HepG2 (cell line): Measurements from ENCODE around the gene CAD. TPM values are rescaled to one million over a fixed set of nuclear protein-coding genes. Genes with fewer than 3 reads are reported as not detected.

ENCODE experiments used
- BRCA1 ChIP-seq: sonication (generic); formaldehyde crosslinking; IDR thresholded peaks from 2 replicates; pipeline ENCODE4 v1.4.0; 2020; ENCODE audit warnings: missing genetic modification reagents
- HMG20A ChIP-seq: IDR thresholded peaks from 2 replicates; pipeline ENCODE4 v1.6.1; 2016; ENCODE audit warnings: borderline replicate concordance
- MEIS2 ChIP-seq: sonication (generic); formaldehyde crosslinking; IDR thresholded peaks from 2 replicates; pipeline ENCODE4 v1.9.0; 2021; ENCODE audit warnings: mild to moderate bottlenecking, missing genetic modification reagents
- NKX3-1 ChIP-seq: sonication (generic); formaldehyde crosslinking; IDR thresholded peaks from 2 replicates; pipeline ENCODE4 v1.5.0; 2020; ENCODE audit warnings: missing genetic modification reagents
- RFXANK ChIP-seq: IDR thresholded peaks from 2 replicates; pipeline ENCODE4 v1.6.1; 2016
- SALL1 ChIP-seq: sonication (generic); formaldehyde crosslinking; IDR thresholded peaks from 2 replicates; pipeline ENCODE4 v1.8.0; 2022; ENCODE audit warnings: mild to moderate bottlenecking, missing genetic modification reagents
- SIN3A ChIP-seq: IDR thresholded peaks from 2 replicates; pipeline ENCODE4 v1.6.1; 2011; ENCODE audit warnings: low read depth, mild to moderate bottlenecking, control low read depth, low read length, borderline replicate concordance
- TOE1 ChIP-seq: sonication (generic); formaldehyde crosslinking; IDR thresholded peaks from 2 replicates; pipeline ENCODE4 v1.4.0; 2020; ENCODE audit warnings: mild to moderate bottlenecking, missing genetic modification reagents
- ZC3H13 ChIP-seq: sonication (generic); formaldehyde crosslinking; IDR thresholded peaks from 2 replicates; pipeline ENCODE4 v1.8.1; 2023; ENCODE audit warnings: mild to moderate bottlenecking, missing genetic modification reagents, moderate library complexity
- ZFP36L1 ChIP-seq: sonication (generic); formaldehyde crosslinking; IDR thresholded peaks from 2 replicates; pipeline ENCODE4 v1.8.0; 2022; ENCODE audit warnings: mild to moderate bottlenecking, missing genetic modification reagents, moderate library complexity
- ZNF296 ChIP-seq: sonication (generic); formaldehyde crosslinking; conservative IDR thresholded peaks from 2 replicates; pipeline ENCODE4 v1.5.0; 2020; ENCODE audit warnings: mild to moderate bottlenecking, missing genetic modification reagents
- ZSCAN22 ChIP-seq: sonication (generic); formaldehyde crosslinking; IDR thresholded peaks from 2 replicates; pipeline ENCODE4 v1.4.0; 2020; ENCODE audit warnings: mild to moderate bottlenecking, missing genetic modification reagents
- polyA plus RNA-seq, 8 experiments: library from polyadenylated mRNA; depleted of rRNA in 3 of 8; stranded (reverse) in 7 of 8; unstranded in 1 of 8; fragments of >200 nt; fragmentation: Illumina TruSeq in 4 of 8; extraction: Trizol in 4 of 8; gene quantifications; 2 replicates each; pipeline versions ENCODE4 v1.2.1 to v1.2.3, GENCODE V29; 2011 to 2016; ENCODE audit warnings: low read depth in 4 of 8, missing spikeins in 1 of 8, mixed read lengths in 1 of 8; ENCODE audit not compliant: insufficient read depth in 1 of 8
- total RNA-seq, 5 experiments: library from RNA; depleted of rRNA; stranded (reverse); fragments of >200 nt; fragmentation: Illumina TruSeq; extraction: Trizol; gene quantifications; 2 replicates each; pipeline ENCODE4 v1.2.3, GENCODE V29; 2016; ENCODE audit warnings: low read depth in 1 of 5
- TF ChIP-seq, protein P1 (sequence below): sonication (generic); formaldehyde crosslinking; conservative IDR thresholded peaks from 2 replicates; pipeline ENCODE4 v1.8.0; 2022; ENCODE audit warnings: mild to moderate bottlenecking, moderate library complexity, missing genetic modification reagents
- TF ChIP-seq, protein P2 (sequence below): sonication (generic); formaldehyde crosslinking; IDR thresholded peaks from 2 replicates; pipeline ENCODE4 v1.5.1; 2020; ENCODE audit warnings: mild to moderate bottlenecking, missing genetic modification reagents, moderate library complexity
- TF ChIP-seq, protein P3 (sequence below): sonication (generic); formaldehyde crosslinking; IDR thresholded peaks from 2 replicates; pipeline ENCODE4 v1.5.0; 2020; ENCODE audit warnings: missing genetic modification reagents
- TF ChIP-seq, protein P4 (sequence below): sonication (generic); formaldehyde crosslinking; IDR thresholded peaks from 2 replicates; pipeline ENCODE4 v1.5.1; 2020; ENCODE audit warnings: mild to moderate bottlenecking, missing genetic modification reagents, moderate library complexity
- TF ChIP-seq, protein P5 (sequence below): sonication (generic); formaldehyde crosslinking; IDR thresholded peaks from 2 replicates; pipeline ENCODE4 v1.8.0; 2023; ENCODE audit warnings: mild to moderate bottlenecking, missing genetic modification reagents
- TF ChIP-seq, protein P6 (sequence below): sonication (generic); formaldehyde crosslinking; IDR thresholded peaks from 2 replicates; pipeline ENCODE4 v1.8.0; 2022; ENCODE audit warnings: missing genetic modification reagents, low read depth, mild to moderate bottlenecking, borderline replicate concordance

The CAD gene
- total and polyA plus RNA-seq, 2 of the 13 experiments (the other 11 are each of a cell fraction or from before 2014, with no cell fraction given) = 21.7 to 37.0 TPM

DNA sequence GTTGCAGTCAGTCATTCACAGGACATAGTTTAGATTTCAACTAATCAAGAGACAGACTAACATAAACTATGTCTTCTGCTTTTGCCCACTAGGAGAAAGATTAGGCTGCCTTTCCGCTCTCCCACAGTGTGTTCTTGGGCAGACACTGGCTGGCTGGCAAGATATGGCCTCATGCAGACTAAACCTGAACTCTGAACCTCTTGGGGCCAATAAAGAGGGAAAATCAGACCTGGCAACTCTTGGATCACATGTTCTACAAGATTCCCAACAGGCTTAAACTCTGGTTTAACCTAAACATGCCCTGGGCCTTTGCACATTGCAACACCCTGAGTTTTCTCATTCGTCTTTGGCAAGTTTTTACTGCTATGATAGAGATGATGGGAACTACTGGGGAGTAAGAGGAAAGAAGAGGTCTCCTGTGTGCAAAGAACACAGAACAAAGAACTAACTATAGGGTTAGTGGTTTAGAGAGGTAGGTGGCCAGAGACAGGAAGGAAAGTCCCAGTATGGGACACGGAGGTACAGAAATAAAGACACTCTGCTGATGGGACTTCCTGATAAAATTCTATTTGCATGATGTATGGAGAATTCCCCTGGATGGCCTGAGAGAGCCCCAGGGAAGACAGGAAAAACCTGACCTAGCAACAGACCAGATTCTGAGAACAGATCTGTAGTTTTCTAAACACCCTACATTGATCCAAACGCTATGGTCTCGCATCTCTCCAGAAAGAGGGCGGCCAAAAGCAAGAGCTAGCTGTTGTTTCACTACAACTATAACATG, 7.4 kb upstream of the CAD start (continued):
- TF ChIP-seq, protein P1, sequence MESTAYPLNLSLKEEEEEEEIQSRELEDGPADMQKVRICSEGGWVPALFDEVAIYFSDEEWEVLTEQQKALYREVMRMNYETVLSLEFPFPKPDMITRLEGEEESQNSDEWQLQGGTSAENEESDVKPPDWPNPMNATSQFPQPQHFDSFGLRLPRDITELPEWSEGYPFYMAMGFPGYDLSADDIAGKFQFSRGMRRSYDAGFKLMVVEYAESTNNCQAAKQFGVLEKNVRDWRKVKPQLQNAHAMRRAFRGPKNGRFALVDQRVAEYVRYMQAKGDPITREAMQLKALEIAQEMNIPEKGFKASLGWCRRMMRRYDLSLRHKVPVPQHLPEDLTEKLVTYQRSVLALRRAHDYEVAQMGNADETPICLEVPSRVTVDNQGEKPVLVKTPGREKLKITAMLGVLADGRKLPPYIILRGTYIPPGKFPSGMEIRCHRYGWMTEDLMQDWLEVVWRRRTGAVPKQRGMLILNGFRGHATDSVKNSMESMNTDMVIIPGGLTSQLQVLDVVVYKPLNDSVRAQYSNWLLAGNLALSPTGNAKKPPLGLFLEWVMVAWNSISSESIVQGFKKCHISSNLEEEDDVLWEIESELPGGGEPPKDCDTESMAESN = no peak
- TF ChIP-seq TOE1 (CRISPR knock-in tag) = no peak
- TF ChIP-seq, protein P2, sequence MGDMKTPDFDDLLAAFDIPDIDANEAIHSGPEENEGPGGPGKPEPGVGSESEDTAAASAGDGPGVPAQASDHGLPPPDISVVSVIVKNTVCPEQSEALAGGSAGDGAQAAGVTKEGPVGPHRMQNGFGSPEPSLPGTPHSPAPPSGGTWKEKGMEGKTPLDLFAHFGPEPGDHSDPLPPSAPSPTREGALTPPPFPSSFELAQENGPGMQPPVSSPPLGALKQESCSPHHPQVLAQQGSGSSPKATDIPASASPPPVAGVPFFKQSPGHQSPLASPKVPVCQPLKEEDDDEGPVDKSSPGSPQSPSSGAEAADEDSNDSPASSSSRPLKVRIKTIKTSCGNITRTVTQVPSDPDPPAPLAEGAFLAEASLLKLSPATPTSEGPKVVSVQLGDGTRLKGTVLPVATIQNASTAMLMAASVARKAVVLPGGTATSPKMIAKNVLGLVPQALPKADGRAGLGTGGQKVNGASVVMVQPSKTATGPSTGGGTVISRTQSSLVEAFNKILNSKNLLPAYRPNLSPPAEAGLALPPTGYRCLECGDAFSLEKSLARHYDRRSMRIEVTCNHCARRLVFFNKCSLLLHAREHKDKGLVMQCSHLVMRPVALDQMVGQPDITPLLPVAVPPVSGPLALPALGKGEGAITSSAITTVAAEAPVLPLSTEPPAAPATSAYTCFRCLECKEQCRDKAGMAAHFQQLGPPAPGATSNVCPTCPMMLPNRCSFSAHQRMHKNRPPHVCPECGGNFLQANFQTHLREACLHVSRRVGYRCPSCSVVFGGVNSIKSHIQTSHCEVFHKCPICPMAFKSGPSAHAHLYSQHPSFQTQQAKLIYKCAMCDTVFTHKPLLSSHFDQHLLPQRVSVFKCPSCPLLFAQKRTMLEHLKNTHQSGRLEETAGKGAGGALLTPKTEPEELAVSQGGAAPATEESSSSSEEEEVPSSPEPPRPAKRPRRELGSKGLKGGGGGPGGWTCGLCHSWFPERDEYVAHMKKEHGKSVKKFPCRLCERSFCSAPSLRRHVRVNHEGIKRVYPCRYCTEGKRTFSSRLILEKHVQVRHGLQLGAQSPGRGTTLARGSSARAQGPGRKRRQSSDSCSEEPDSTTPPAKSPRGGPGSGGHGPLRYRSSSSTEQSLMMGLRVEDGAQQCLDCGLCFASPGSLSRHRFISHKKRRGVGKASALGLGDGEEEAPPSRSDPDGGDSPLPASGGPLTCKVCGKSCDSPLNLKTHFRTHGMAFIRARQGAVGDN = no peak
- TF ChIP-seq RFXANK (CRISPR knock-in tag) = no peak
- TF ChIP-seq, protein P3, sequence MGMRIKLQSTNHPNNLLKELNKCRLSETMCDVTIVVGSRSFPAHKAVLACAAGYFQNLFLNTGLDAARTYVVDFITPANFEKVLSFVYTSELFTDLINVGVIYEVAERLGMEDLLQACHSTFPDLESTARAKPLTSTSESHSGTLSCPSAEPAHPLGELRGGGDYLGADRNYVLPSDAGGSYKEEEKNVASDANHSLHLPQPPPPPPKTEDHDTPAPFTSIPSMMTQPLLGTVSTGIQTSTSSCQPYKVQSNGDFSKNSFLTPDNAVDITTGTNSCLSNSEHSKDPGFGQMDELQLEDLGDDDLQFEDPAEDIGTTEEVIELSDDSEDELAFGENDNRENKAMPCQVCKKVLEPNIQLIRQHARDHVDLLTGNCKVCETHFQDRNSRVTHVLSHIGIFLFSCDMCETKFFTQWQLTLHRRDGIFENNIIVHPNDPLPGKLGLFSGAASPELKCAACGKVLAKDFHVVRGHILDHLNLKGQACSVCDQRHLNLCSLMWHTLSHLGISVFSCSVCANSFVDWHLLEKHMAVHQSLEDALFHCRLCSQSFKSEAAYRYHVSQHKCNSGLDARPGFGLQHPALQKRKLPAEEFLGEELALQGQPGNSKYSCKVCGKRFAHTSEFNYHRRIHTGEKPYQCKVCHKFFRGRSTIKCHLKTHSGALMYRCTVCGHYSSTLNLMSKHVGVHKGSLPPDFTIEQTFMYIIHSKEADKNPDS (CRISPR knock-in tag) = no peak
- no peak for TF ChIP-seq MEIS2 (CRISPR knock-in tag)
- TF ChIP-seq NKX3-1 = no peak
- 0 out of 2 replicates have a peak, but pooled peaks have one; percentile 53 for TF ChIP-seq SIN3A
- 0 out of 2 replicates have a peak, but pooled peaks have one; percentile 40 for TF ChIP-seq ZFP36L1 (CRISPR knock-in tag)
- TF ChIP-seq, protein P4, sequence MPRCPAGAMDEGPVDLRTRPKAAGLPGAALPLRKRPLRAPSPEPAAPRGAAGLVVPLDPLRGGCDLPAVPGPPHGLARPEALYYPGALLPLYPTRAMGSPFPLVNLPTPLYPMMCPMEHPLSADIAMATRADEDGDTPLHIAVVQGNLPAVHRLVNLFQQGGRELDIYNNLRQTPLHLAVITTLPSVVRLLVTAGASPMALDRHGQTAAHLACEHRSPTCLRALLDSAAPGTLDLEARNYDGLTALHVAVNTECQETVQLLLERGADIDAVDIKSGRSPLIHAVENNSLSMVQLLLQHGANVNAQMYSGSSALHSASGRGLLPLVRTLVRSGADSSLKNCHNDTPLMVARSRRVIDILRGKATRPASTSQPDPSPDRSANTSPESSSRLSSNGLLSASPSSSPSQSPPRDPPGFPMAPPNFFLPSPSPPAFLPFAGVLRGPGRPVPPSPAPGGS (CRISPR knock-in tag) = no peak
- no peak for TF ChIP-seq ZC3H13 (CRISPR knock-in tag)
- TF ChIP-seq, protein P5, sequence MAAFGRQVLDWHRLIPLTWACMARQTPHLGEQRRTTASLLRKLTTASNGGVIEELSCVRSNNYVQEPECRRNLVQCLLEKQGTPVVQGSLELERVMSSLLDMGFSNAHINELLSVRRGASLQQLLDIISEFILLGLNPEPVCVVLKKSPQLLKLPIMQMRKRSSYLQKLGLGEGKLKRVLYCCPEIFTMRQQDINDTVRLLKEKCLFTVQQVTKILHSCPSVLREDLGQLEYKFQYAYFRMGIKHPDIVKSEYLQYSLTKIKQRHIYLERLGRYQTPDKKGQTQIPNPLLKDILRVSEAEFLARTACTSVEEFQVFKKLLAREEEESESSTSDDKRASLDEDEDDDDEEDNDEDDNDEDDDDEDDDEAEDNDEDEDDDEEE (CRISPR knock-in tag) = no peak
- TF ChIP-seq, protein P6, sequence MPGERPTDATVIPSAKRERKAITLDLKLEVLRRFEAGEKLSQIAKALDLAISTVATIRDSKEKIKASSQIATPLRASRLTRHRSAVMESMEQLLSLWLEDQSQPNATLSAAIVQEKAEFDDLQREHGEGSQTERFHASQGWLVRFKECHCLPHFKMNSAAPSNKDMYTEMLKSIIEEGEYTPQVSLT = no peak
- TF ChIP-seq ZNF296 (CRISPR knock-in tag) = no peak
- peak; percentile 57; the same call in 1 of the 2 replicates for TF ChIP-seq HMG20A (CRISPR knock-in tag)
- peak; percentile 30; the same call in 1 of the 2 replicates for TF ChIP-seq SALL1 (CRISPR knock-in tag)
- TF ChIP-seq ZSCAN22 (CRISPR knock-in tag) = no peak
- TF ChIP-seq BRCA1 (CRISPR knock-in tag) = no peak
